Left forelimb (tissue), 1 donor: Measurements from ENCODE around the gene MAP3K20.
"Not testable (repeated sequence)": the region's sequence is repeated elsewhere in the genome, so short reads cannot be mapped to it uniquely, and the experiment has no call there.

Source experiments
- DNase-seq: peaks from one replicate; pipeline ENCODE4 v3.0.0-alpha.2; 2018; ENCODE audit warnings: low spot score

Gene MAP3K20

DNA sequence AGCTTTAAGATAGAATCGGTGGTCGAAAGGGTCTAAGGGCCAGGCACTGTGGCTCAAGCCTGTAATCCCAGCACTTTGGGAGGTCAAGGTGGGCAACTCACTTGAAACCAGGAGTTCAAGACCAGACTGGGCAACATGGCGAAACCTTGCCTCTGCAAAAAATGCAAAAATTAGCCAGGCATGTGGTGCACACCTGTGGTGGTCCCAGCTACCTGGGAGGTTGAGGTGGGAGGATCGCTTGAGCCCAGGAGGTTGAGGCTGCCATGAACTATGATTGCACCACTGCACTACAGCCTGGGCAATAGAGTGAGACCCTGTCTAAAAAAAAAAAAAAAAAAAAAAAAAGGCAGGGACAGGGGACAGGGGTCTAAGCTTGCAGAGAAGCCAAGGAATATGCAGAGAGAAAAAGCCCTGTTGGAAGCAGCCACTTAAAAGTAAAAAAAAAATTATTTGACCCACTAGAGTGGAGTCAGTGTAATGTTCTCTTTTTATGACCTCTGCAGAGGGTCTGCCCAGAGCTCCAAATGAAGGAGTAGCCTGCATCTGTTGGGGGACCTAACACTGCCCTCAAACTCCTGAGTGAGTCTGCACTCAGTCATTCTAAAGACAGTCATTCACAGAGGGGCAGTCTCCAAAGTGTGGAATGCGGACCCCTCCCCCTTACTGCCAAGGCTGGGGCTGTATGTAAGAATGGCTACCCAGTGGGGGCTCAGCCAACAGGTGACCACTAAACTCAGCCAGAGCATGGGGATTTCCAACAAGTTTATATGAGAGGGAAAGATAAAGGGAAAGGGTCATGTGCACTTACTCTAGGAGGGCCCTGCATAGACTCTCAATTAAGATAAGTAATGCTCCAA, 160.5 kb downstream of the MAP3K20 start:
- no peak for DNase-seq

GRCh38 chr2:173238385-173238784, 162.7 kb downstream of the MAP3K20 start:
- DNase-seq: no peak

DNA sequence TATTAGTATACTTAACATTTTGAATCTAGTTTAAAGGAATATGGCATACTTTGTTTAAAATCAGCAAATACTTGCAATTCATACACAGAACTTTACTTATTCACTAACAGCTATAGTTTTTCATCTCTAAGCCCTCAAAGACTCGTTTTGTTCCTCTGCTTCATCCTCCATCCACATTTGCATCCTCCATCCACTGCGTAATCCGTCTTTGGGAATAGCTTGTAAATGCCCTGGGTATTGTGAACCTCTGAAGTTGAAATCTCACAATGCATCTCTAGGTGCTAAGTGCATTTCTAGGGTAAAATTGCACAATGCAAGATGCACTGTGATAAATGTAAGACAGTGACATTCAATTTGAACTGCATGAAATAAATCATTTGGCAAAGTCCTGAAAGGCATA, 163.2 kb downstream of the MAP3K20 start:
- DNase-seq: no peak

DNA sequence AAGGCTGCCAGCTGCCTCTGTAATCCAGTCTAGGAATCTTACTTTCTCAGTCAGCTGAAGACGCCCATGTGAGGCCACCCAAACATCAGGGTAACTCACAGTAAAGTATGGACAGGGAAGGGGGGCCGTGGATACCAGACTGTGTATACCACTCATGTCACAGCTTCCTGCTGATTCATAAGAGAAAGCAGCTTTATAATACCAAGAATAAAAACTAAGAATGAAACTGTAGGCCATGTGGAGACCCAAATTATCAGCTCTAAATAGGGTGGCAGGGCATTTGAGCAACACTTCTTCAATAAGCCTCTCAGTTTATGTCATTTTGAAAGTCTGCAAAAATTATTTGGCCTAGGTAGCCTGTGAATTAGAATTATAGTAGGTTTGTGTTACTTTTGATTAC, 164.0 kb downstream of the MAP3K20 start:
- DNase-seq: no peak

DNA sequence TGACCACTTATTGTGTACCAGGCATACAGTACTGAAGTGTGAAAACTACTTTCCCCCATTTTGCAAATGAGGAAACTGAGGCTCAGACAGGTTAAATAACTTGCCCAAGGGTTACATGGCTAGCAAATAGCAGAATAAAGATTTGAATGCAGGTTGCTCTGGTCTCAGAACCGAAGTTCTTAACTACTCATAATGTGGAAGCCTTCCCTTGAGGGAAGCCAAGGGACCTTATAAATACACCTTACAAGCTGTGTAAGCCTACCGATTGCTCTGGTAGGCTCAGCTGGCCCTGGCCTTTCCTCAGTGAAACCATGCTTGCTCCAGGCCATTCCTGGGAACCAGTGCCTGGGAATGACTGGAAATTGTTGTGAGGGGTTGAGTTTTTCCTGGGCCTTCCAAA, 164.4 kb downstream of the MAP3K20 start:
- DNase-seq: no peak

GRCh38 chr2:173241643-173242042, 166.0 kb downstream of the MAP3K20 start:
- DNase-seq: no peak

GRCh38 chr2:173247156-173247555, 171.5 kb downstream of the MAP3K20 start:
- no peak for DNase-seq

DNA sequence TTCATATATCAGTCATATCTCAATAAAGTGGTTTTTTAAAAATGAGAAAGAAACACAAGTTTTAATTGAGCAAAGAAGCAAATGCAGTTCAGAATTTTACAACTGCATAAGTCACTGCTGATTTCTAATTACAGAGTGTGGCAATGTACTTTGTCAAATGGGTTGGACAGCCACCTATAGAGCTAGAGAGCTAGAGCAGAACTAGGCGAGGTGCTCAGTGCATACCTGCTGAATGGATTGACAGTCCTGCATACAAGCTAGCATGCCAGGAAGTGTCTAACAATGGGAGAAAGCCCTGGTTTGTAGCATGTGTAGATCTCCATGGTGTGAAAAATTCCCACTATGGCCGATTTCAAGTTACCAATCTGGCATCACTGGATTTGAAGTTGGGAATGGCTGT, 172.7 kb downstream of the MAP3K20 start:
- DNase-seq: no peak

DNA sequence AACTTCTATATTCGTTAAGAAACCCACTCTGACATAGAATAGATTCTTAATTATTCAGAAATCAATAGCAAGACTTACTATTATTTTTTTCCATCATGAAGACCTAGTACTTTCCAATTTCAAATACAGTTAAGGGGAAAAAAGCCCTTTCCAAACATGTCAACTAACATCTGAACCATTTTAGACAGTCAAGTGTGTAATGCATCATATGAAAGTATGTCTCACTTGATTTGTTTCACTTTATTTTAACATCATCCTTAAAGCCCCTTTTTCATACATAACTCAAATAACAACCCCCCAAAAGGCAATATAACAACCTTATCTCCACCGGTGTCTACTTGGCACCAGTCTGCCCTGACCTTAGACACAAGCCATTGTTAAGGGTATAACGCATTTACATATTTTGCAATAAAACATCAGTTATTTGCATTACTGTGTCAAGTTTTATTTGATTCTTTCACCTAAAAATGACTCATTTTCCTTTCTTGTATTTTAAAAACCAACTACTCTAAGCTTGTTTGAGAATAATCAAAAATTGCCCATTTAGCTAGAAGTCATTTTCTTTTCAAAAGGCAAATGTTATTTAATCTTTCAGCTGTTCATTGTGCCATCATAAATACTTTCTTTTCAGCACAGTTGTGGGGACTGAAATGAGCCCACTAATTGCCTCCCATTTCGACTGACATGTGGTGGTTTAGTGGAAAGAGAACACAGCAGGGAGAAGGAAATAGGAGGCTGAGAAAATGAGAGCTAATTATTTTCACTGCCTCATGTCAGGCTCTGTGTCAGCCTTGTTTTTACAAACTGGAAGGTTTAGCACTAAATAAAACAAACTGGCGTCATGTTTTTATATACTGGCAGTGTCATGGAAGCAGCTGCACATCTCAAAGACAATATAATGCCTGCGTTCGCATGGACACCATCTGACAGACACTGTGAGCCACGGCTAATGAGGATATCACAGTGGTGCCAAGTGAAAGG, 174.3 kb downstream of the MAP3K20 start:
- no peak for DNase-seq

- no peak for DNase-seq
Measured at GRCh38 chr2:173251225-173251624, 175.6 kb downstream of the MAP3K20 start.

- DNase-seq: no peak
Measured at GRCh38 chr2:173252581-173252980, 176.9 kb downstream of the MAP3K20 start.

GRCh38 chr2:173254659-173255058, 179.0 kb downstream of the MAP3K20 start:
- DNase-seq: no peak

DNA sequence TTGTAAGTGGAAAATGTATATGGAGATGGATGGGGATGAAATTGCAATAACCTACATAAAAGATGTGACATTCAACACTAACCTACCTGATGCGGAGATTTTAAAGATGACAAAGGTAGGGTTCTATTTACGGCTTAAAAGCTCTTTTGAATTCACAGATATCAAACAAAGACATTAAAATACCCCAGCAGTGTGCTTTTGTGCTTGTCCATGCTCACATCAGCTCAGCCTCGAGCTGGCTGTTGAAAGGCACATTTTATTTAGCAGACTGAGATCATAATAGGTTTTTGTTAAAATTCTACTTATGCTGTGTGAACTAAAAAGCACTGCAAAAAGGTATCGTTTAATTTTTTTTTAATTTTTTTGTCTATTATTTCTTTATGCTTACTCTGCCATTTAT, 183.1 kb downstream of the MAP3K20 start:
- no peak for DNase-seq

- not testable (repeated sequence) for DNase-seq
Measured at GRCh38 chr2:173262356-173262755, 186.7 kb downstream of the MAP3K20 start.

GRCh38 chr2:173264151-173264550, 188.5 kb downstream of the MAP3K20 start:
- DNase-seq: no peak

GRCh38 chr2:173264603-173265366, 189.1 kb downstream of the MAP3K20 start:
- DNase-seq: no peak

DNA sequence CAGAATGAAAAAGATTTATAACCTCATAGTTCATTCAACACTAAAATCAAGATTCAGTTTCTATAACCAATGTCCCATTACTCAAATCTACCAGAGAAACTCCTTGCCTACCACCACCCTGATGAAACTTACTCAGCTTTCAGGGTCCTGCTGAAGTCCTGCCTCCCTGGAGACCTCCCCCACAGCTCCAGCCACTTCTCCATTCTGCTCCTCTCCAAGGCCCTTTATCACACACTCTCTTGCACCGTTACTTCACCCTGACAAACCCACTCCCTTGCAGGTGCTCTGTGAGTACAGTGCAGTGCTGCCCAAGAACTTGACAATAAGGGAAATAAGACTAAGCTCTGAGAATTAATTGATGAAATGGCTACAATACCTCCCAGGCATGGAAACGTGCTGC, 195.5 kb downstream of the MAP3K20 start:
- no peak for DNase-seq

DNA sequence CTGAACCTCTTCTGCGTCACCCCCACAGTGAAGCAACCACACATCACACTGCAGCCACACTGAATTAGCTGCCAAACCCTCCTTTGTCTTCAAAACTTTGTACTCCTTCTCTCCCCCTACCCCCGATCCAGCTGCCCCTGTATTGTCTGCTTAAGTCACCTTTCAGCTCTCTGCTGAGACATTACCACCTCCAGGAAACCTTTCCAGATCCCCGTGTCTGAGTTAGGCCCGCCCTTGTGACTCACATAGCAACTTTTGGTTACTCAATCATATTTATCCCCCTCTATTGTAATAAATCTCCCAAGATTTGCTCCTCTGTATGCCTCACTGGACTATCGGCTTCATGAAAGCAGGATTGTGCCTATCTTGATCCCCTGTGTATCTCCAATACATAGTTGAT, 196.2 kb downstream of the MAP3K20 start:
- no peak for DNase-seq

DNA sequence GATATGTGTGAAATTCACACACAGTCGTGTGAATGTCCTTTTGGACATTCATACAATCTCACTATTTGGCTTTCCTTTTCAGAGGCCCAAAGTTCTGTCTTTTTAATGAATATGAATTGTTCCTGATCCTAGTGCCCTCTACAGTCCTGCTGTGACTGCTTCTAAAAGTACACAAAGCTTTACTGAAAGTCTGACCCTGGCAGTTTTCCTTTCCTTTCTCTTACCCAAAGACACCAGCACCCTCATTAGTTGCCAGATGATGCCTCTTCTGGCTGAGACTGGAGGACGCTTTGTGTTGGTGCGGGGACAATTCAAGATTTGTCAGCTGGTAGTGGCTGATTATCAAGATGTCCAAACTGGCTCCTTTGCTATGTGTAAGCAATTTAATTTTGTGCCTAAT, 197.2 kb downstream of the MAP3K20 start:
- DNase-seq: no peak

GRCh38 chr2:173278794-173279526, 203.3 kb downstream of the MAP3K20 start:
- DNase-seq: no peak

- no peak for DNase-seq
Measured at GRCh38 chr2:173279527-173279868, 203.9 kb downstream of the MAP3K20 start.

- no peak for DNase-seq
Measured at GRCh38 chr2:173280853-173281252, 205.2 kb downstream of the MAP3K20 start.
